Body of pancreas (tissue), 4 donors: Measurements from ENCODE around the gene MATN4. TPM values are rescaled to one million over a fixed set of nuclear protein-coding genes. Genes with fewer than 3 reads are reported as not detected.

ENCODE experiments used
- ATAC-seq: fragments of 150-250 bp; one replicate; pipeline ENCODE4 v1.9.1; 2016
- DNase-seq, 4 donors: peaks; one replicate each; pipeline ENCODE4 v3.0.0-alpha.2; 2019
- H3K27ac ChIP-seq, 4 donors: fragments of 200-600 bp; sonication (generic); 1 replicate in 3 of 4; 2 replicates in 1 of 4; pipeline versions ENCODE4 v1.5.1 to v1.6.1; 2016 to 2019; ENCODE audit warnings: mild to moderate bottlenecking in 1 of 4, mixed read lengths in 1 of 4, moderate library complexity in 1 of 4
- H3K27me3 ChIP-seq, 2 donors: fragments of 200-600 bp; sonication (generic); one replicate each; pipeline ENCODE4 v1.6.0; 2016; ENCODE audit warnings: mild to moderate bottlenecking in 1 of 2
- H3K36me3 ChIP-seq, 2 donors: fragments of 200-600 bp; sonication (generic); replicated peaks in 1 of 2; 2 replicates each; pipeline ENCODE4 v1.5.1; 2016; ENCODE audit warnings: low read depth in 2 of 2; ENCODE audit not compliant: insufficient read depth in 1 of 2
- H3K4me1 ChIP-seq: fragments of 200-600 bp; sonication (generic); one replicate; pipeline ENCODE4 v1.6.0; 2016
- H3K4me3 ChIP-seq, 2 donors: fragments of 200-600 bp; sonication (generic); 1 replicate in 1 of 2; 2 replicates in 1 of 2; pipeline ENCODE4 v1.5.1; 2016 to 2019
- H3K9me3 ChIP-seq, 3 donors: fragments of 200-600 bp; sonication (generic); 1 replicate in 2 of 3; 2 replicates in 1 of 3; pipeline ENCODE4 v1.5.1; 2016
- CTCF ChIP-seq, 7 experiments: fragments of 450-650 bp in 4 of 7; fragments of 200-600 bp in 3 of 7; sonication (generic) in 3 of 7; IDR thresholded peaks; one replicate each; pipeline ENCODE4 v1.5.1; 2016 to 2019; ENCODE audit warnings: antibody characterized with exemption in 7 of 7
- POLR2A ChIP-seq, 3 donors: fragments of 450-650 bp; IDR thresholded peaks; one replicate each; pipeline ENCODE4 v1.6.1; 2016; ENCODE audit warnings: antibody characterized with exemption in 3 of 3, mild to moderate bottlenecking in 2 of 3
- whole genome bisulfite sequencing, 2 donors: methylation state at CpG; one replicate each; pipeline ENCODE4 v1.1.5; 2017; 5-methylcytosine and 5-hydroxymethylcytosine counted together
- intact Hi-C: fragments of 100-400 bp; cut with DNase I; formaldehyde crosslinking; loops from one replicate; pipeline ENCODE4 v1.15.1; 2023
- total RNA-seq, 2 donors: library from RNA; depleted of rRNA; stranded (reverse); fragments of >200 nt; gene quantifications; one replicate each; pipeline ENCODE4 v1.1.0, GENCODE V29; 2016

The MATN4 gene
- total RNA-seq, 2 donors from 2014 or later, result 4.9 to 5.3 TPM

- 90 to 91% methylated on average over 2 of the region's 2 CpGs for WGBS, 2 donors
- ATAC-seq, result no peak
These were observed 15.8 kb downstream of the MATN4 start for GRCh38 chr20:45292343-45292742.

GRCh38 chr20:45291526-45291925 lies 16.6 kb downstream of the MATN4 start:
- intact Hi-C loops, result no loop called here
- Histone ChIP-seq H3K27ac (no peak overlapping the region), H3K4me1 (peaks cover 16% of the 10 kb centered on the region), H3K27me3 (no peaks in the 10 kb centered on the region), H3K9me3 (no peaks in the 10 kb centered on the region), H3K4me3 (no peak overlapping the region), H3K36me3 (no peaks in the 10 kb centered on the region)
- no peak for ATAC-seq
- DNase-seq, result no peak
- no peak for TF ChIP-seq CTCF (IDR thresholded peaks at IDR 0.05)
- TF ChIP-seq POLR2A (IDR thresholded peaks at IDR 0.05), result no peak
- 68 to 73% methylated on average over 9 of the region's 9 CpGs for WGBS, 2 donors

More at GRCh38 chr20:45292343-45292742, 15.8 kb downstream of the MATN4 start:
- peaks cover 16% of the 10 kb centered on the region for H3K4me1 ChIP-seq
- no peaks in the 10 kb centered on the region for H3K36me3 ChIP-seq
- H3K27me3 ChIP-seq, result no peaks in the 10 kb centered on the region
- H3K27ac ChIP-seq, result no peak overlapping the region
- no peak for DNase-seq
- no peaks in the 10 kb centered on the region for H3K9me3 ChIP-seq
- intact Hi-C loops, result no loop called here
- no peak overlapping the region for H3K4me3 ChIP-seq
- TF ChIP-seq CTCF (IDR thresholded peaks at IDR 0.05), result no peak
- TF ChIP-seq POLR2A (IDR thresholded peaks at IDR 0.05), result no peak

- 19 to 24% methylated on average over 7 to 8 of the region's 8 CpGs for WGBS, 2 donors
- no peaks in the 10 kb centered on the region for H3K9me3 ChIP-seq
These were observed 17.3 kb downstream of the MATN4 start for GRCh38 chr20:45290677-45291355.

GRCh38 chr20:45289942-45290676 lies 18.0 kb downstream of the MATN4 start:
- TF ChIP-seq POLR2A (IDR thresholded peaks at IDR 0.05) (no peak), CTCF (IDR thresholded peaks at IDR 0.05) (no peak)
- intact Hi-C loops, result no loop called here
- no peak for DNase-seq
- no peaks in the 10 kb centered on the region for H3K36me3 ChIP-seq
- no peaks in the 10 kb centered on the region for H3K27me3 ChIP-seq
- H3K4me3 ChIP-seq, result no peak overlapping the region
- H3K4me1 ChIP-seq, result peaks cover 16% of the 10 kb centered on the region
- H3K27ac ChIP-seq, result no peak overlapping the region
- 75 to 79% methylated on average over 13 of the region's 13 CpGs for WGBS, 2 donors
- ATAC-seq, result no peak
- H3K9me3 ChIP-seq, result no peaks in the 10 kb centered on the region

More at GRCh38 chr20:45290677-45291355, 17.3 kb downstream of the MATN4 start:
- Histone ChIP-seq H3K4me3 (no peak overlapping the region), H3K27ac (no peak overlapping the region), H3K27me3 (no peaks in the 10 kb centered on the region), H3K36me3 (no peaks in the 10 kb centered on the region), H3K4me1 (peaks cover 16% of the 10 kb centered on the region)
- intact Hi-C loops, result no loop called here
- DNase-seq (peak; percentile 90 to 94 (median 91)), ATAC-seq (peak; percentile 73)
- TF ChIP-seq CTCF (IDR thresholded peaks at IDR 0.05) (peak; percentile 78 to 94 (median 91)), POLR2A (IDR thresholded peaks at IDR 0.05) (no peak)
